KMS-11 (cell line): ENCODE measurements around the gene ABHD2.

Experiments
- H2AFZ ChIP-seq: fragments of 200-600 bp; sonication (generic); 2 replicates; pipeline ENCODE4 v1.6.1; 2016; ENCODE audit warnings: antibody characterized with exemption, mixed run types, low read depth
- H3K27ac ChIP-seq: fragments of 200-600 bp; sonication (generic); 2 replicates; pipeline ENCODE4 v1.6.1; 2016; ENCODE audit warnings: mild to moderate bottlenecking, mixed run types
- H3K27me3 ChIP-seq: fragments of 200-600 bp; sonication (generic); 2 replicates; pipeline ENCODE4 v1.6.1; 2017; ENCODE audit warnings: mild to moderate bottlenecking, low read depth, mixed run types, moderate library complexity; ENCODE audit not compliant: insufficient read depth
- H3K36me3 ChIP-seq: fragments of 200-600 bp; sonication (generic); 2 replicates; pipeline ENCODE4 v1.6.1; 2017; ENCODE audit warnings: mild to moderate bottlenecking, mixed run types; ENCODE audit not compliant: insufficient read depth
- H3K4me1 ChIP-seq: fragments of 200-600 bp; sonication (generic); 2 replicates; pipeline ENCODE4 v1.6.1; 2016; ENCODE audit warnings: mild to moderate bottlenecking, low read depth, mixed run types; ENCODE audit not compliant: poor library complexity, severe bottlenecking
- H3K4me2 ChIP-seq: fragments of 200-600 bp; sonication (generic); 2 replicates; pipeline ENCODE4 v1.7.0; 2016; ENCODE audit warnings: mild to moderate bottlenecking, mixed run types
- H3K4me3 ChIP-seq: fragments of 200-600 bp; sonication (generic); IDR thresholded peaks from 2 replicates; pipeline ENCODE4 v1.6.1; 2017; ENCODE audit warnings: low read depth, low read length, mixed read lengths; ENCODE audit not compliant: insufficient read depth
- H3K79me2 ChIP-seq: fragments of 200-600 bp; sonication (generic); 2 replicates; pipeline ENCODE4 v1.6.1; 2016; ENCODE audit warnings: low read depth, mixed run types; ENCODE audit not compliant: insufficient read depth
- H3K9ac ChIP-seq: fragments of 200-600 bp; sonication (generic); 2 replicates; pipeline ENCODE4 v1.6.1; 2016; ENCODE audit warnings: mild to moderate bottlenecking, mixed run types
- H4K20me1 ChIP-seq: fragments of 200-600 bp; sonication (generic); 2 replicates; pipeline ENCODE4 v1.6.1; 2016; ENCODE audit warnings: mild to moderate bottlenecking, mixed run types; ENCODE audit not compliant: insufficient read depth
- CTCF ChIP-seq: fragments of 200-600 bp; sonication (generic); conservative IDR thresholded peaks from 2 replicates; pipeline ENCODE4 v1.6.1; 2017; ENCODE audit warnings: low read depth, mild to moderate bottlenecking, antibody characterized with exemption, low read length, moderate library complexity, mixed read lengths

ABHD2 gene

GRCh38 chr15:89066280-89066679 is 22.0 kb upstream of the ABHD2 start:
- no peaks in the 10 kb centered on the region for H3K79me2 ChIP-seq
- TF ChIP-seq CTCF, result no peak
- no peaks in the 10 kb centered on the region for H4K20me1 ChIP-seq
- H2AFZ ChIP-seq, result no peak overlapping the region
- no peak overlapping the region for H3K9ac ChIP-seq
- H3K4me2 ChIP-seq, result no peak overlapping the region
- no peaks in the 10 kb centered on the region for H3K27me3 ChIP-seq
- H3K27ac ChIP-seq, result no peak overlapping the region
- no peak overlapping the region for H3K4me3 ChIP-seq
- H3K36me3 ChIP-seq, result no peaks in the 10 kb centered on the region
- H3K4me1 ChIP-seq, result peaks cover 25% of the 10 kb centered on the region

- no peaks in the 10 kb centered on the region for H3K36me3 ChIP-seq
Measured at GRCh38 chr15:89067751-89068150, 20.5 kb upstream of the ABHD2 start.

GRCh38 chr15:89068325-89068784 is 19.9 kb upstream of the ABHD2 start:
- Histone ChIP-seq H3K27ac (no peak overlapping the region), H2AFZ (no peak overlapping the region), H3K4me2 (no peak overlapping the region), H4K20me1 (no peaks in the 10 kb centered on the region), H3K27me3 (no peaks in the 10 kb centered on the region), H3K36me3 (no peaks in the 10 kb centered on the region), H3K79me2 (no peaks in the 10 kb centered on the region), H3K9ac (no peak overlapping the region), H3K4me3 (no peak overlapping the region), H3K4me1 (peaks cover 16% of the 10 kb centered on the region)
- no peak for TF ChIP-seq CTCF

More at GRCh38 chr15:89067751-89068150, 20.5 kb upstream of the ABHD2 start:
- Histone ChIP-seq H2AFZ (no peak overlapping the region), H3K27me3 (no peaks in the 10 kb centered on the region), H3K79me2 (no peaks in the 10 kb centered on the region), H4K20me1 (no peaks in the 10 kb centered on the region), H3K9ac (no peak overlapping the region), H3K27ac (no peak overlapping the region), H3K4me2 (no peak overlapping the region), H3K4me3 (no peak overlapping the region), H3K4me1 (peaks cover 22% of the 10 kb centered on the region)
- TF ChIP-seq CTCF, result no peak

- H2AFZ ChIP-seq, result no peak overlapping the region
- no peak overlapping the region for H3K4me3 ChIP-seq
- TF ChIP-seq CTCF, result no peak
- no peaks in the 10 kb centered on the region for H4K20me1 ChIP-seq
- no peaks in the 10 kb centered on the region for H3K36me3 ChIP-seq
- no peaks in the 10 kb centered on the region for H3K79me2 ChIP-seq
- H3K27ac ChIP-seq, result no peak overlapping the region
- no peak overlapping the region for H3K9ac ChIP-seq
- no peaks in the 10 kb centered on the region for H3K27me3 ChIP-seq
- no peak overlapping the region for H3K4me2 ChIP-seq
- H3K4me1 ChIP-seq, result no peaks in the 10 kb centered on the region
Measured at GRCh38 chr15:89070197-89071124, 17.8 kb upstream of the ABHD2 start.
